PC-3 (cell line): Measurements from ENCODE around the gene GNB1.

ENCODE experiments used
- CTCF ChIP-seq: fragments of 300-600 bp; sonication (generic); conservative IDR thresholded peaks from 2 replicates; pipeline ENCODE4 v1.5.1; 2017; ENCODE audit warnings: antibody characterized with exemption, low read depth, mild to moderate bottlenecking, low read length
- EZH2 ChIP-seq: fragments of 300-600 bp; sonication (generic); IDR thresholded peaks from one replicate; pipeline ENCODE4 v1.6.1; 2017; ENCODE audit warnings: antibody characterized with exemption, mild to moderate bottlenecking, low read length; ENCODE audit not compliant: unreplicated experiment
- EZH2phosphoT487 ChIP-seq: fragments of 300-600 bp; sonication (generic); IDR thresholded peaks from 2 replicates; pipeline ENCODE4 v1.6.1; 2018; ENCODE audit warnings: mild to moderate bottlenecking, antibody characterized with exemption, low read length, borderline replicate concordance

GRCh38 chr1:1901641-1902294 lies 10.9 kb upstream of the GNB1 start:
- TF ChIP-seq CTCF (no peak), EZH2 (no peak), EZH2phosphoT487 (no peak)
